ENCODE measurements around the gene LTB. TPM values are rescaled to one million over a fixed set of nuclear protein-coding genes. Genes with fewer than 3 reads are reported as not detected.

LTB gene
- total and polyA plus RNA-seq, 2 of the 13 experiments (the other 11 are each of a cell fraction or from before 2014, with no cell fraction given): 0.09 to 0.22 TPM

DNA sequence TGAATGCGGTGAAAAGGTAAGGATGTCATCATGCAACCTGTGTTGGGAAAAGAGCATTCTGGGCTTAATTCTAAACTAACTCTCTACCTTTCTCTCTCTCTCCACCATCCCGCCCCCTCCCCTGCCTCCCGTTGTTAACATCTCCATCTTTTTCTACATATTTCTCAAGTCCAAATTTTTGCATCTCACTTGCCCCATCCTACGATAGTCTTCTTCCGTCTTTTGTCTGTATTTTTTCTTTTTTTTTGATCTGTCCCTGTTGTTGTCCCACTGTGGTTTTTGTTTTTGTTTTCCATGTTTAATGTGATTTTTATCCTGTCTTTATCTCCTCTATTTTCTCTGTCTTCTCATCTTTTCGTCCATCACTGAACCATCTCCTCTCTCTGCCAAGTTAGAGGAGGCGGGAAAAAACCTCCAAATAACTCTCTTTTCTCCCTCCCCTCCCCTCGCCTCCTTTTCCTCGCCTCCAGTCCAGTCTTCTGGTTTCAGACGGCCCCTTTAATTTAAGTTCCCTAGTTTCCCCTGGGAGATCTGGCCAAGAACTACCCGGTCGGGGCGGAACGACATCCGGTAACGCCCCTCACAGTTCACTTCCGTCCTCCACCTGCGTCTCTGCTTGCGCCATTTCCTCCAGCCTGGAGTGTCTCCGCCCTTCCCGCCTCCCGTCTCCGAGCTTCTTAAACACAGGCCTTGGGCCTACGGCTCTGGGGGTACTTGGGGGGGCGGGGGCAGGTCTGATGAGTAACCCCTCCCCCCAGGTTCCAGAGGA, 35.1 kb downstream of the LTB start, which contains the start of gene NFKBIL1 (continued):
- TF ChIP-seq, protein P1, sequence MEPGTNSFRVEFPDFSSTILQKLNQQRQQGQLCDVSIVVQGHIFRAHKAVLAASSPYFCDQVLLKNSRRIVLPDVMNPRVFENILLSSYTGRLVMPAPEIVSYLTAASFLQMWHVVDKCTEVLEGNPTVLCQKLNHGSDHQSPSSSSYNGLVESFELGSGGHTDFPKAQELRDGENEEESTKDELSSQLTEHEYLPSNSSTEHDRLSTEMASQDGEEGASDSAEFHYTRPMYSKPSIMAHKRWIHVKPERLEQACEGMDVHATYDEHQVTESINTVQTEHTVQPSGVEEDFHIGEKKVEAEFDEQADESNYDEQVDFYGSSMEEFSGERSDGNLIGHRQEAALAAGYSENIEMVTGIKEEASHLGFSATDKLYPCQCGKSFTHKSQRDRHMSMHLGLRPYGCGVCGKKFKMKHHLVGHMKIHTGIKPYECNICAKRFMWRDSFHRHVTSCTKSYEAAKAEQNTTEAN (CRISPR knock-in tag; conservative IDR thresholded peaks at IDR 0.05): no peak
- 0 out of 2 replicates have a peak, but pooled peaks have one; percentile 41 for TF ChIP-seq HOXA9 (CRISPR knock-in tag; IDR thresholded peaks at IDR 0.05; ENCODE audit: borderline replicate concordance)
- TF ChIP-seq SOX6 (IDR thresholded peaks at IDR 0.05): no peak
- peak; percentile 40 for TF ChIP-seq SOX6 (CRISPR knock-in tag; IDR thresholded peaks at IDR 0.05)
- TF ChIP-seq NFRKB (IDR thresholded peaks at IDR 0.05): no peak
- TF ChIP-seq ZNF3 (CRISPR knock-in tag; IDR thresholded peaks at IDR 0.05): no peak
- no peak for TF ChIP-seq GLI4 (CRISPR knock-in tag; IDR thresholded peaks at IDR 0.05; ENCODE audit: borderline replicate concordance)
- peak; percentile 99 for TF ChIP-seq ZFX (CRISPR knock-in tag; IDR thresholded peaks at IDR 0.05; ENCODE audit: low read depth)
- peak; percentile 89 for TF ChIP-seq POLR2AphosphoS5 (IDR thresholded peaks at IDR 0.05; ENCODE audit: low read depth, low read length)
- TF ChIP-seq YY1 (IDR thresholded peaks at IDR 0.05; ENCODE audit: insufficient read depth, insufficient replicate concordance, low read depth, low read length): peak; percentile 85
- TF ChIP-seq, protein P2, sequence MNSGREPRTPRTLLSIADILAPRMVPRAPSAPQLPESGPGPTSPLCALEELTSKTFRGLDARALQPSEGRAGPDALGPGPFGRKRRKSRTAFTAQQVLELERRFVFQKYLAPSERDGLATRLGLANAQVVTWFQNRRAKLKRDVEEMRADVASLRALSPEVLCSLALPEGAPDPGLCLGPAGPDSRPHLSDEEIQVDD (CRISPR knock-in tag; IDR thresholded peaks at IDR 0.05; ENCODE audit: borderline replicate concordance): no peak
- TF ChIP-seq PHB2 (IDR thresholded peaks at IDR 0.05; ENCODE audit: partially characterized antibody): no peak
- peak; percentile 54; the same call in 1 of the 2 replicates for TF ChIP-seq ZNF556 (CRISPR knock-in tag; IDR thresholded peaks at IDR 0.05; ENCODE audit: borderline replicate concordance)
- TF ChIP-seq HMG20A (CRISPR knock-in tag; IDR thresholded peaks at IDR 0.05; ENCODE audit: borderline replicate concordance): no peak
- TF ChIP-seq IKZF1 (IDR thresholded peaks at IDR 0.05): no peak
- TF ChIP-seq KDM5A (IDR thresholded peaks at IDR 0.05; ENCODE audit: borderline replicate concordance, low read length): peak; percentile 95
- no peak for TF ChIP-seq HOXA5 (CRISPR knock-in tag; IDR thresholded peaks at IDR 0.05)
- no peak for TF ChIP-seq ZFAT (CRISPR knock-in tag; conservative IDR thresholded peaks at IDR 0.05)
- no peak for TF ChIP-seq ZFP82 (CRISPR knock-in tag; IDR thresholded peaks at IDR 0.05; ENCODE audit: borderline replicate concordance)
- no peak; the same call in 1 of the 2 replicates for TF ChIP-seq RFX3 (CRISPR knock-in tag; IDR thresholded peaks at IDR 0.05)
- peak; percentile 59; the same call in 1 of the 2 replicates for TF ChIP-seq KDM2A (CRISPR knock-in tag; IDR thresholded peaks at IDR 0.05; ENCODE audit: borderline replicate concordance, low read depth)
- no peak; the same call in 1 of the 2 replicates for TF ChIP-seq SOX13 (IDR thresholded peaks at IDR 0.05)
- TF ChIP-seq SOX13 (CRISPR knock-in tag; conservative IDR thresholded peaks at IDR 0.05 in 1 of 2, IDR thresholded peaks at IDR 0.05 in 1 of 2): peak in 1 of 2 experiments; percentile 35; a peak in 1 of 4 replicates
- TF ChIP-seq, protein P3, sequence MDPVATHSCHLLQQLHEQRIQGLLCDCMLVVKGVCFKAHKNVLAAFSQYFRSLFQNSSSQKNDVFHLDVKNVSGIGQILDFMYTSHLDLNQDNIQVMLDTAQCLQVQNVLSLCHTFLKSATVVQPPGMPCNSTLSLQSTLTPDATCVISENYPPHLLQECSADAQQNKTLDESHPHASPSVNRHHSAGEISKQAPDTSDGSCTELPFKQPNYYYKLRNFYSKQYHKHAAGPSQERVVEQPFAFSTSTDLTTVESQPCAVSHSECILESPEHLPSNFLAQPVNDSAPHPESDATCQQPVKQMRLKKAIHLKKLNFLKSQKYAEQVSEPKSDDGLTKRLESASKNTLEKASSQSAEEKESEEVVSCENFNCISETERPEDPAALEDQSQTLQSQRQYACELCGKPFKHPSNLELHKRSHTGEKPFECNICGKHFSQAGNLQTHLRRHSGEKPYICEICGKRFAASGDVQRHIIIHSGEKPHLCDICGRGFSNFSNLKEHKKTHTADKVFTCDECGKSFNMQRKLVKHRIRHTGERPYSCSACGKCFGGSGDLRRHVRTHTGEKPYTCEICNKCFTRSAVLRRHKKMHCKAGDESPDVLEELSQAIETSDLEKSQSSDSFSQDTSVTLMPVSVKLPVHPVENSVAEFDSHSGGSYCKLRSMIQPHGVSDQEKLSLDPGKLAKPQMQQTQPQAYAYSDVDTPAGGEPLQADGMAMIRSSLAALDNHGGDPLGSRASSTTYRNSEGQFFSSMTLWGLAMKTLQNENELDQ (CRISPR knock-in tag; IDR thresholded peaks at IDR 0.05; ENCODE audit: borderline replicate concordance): no peak
- TF ChIP-seq ZNF235 (CRISPR knock-in tag; IDR thresholded peaks at IDR 0.05; ENCODE audit: borderline replicate concordance): no peak
- TF ChIP-seq ZSCAN30 (CRISPR knock-in tag; IDR thresholded peaks at IDR 0.05): no peak
- peak; percentile 96 for TF ChIP-seq GABPB1 (CRISPR knock-in tag; IDR thresholded peaks at IDR 0.05)
